DLD1 (cell line): ENCODE measurements around the gene GUSB.
"Not testable (repeated sequence)": the region's sequence is repeated elsewhere in the genome, so short reads cannot be mapped to it uniquely, and the experiment has no call there.

Experiments
- in situ Hi-C: cut with HindIII; loops from 2 replicates; pipeline ENCODE4 v1.10.0; 2017; ENCODE audit warnings: low sequenced_read_pairs

GUSB gene

GRCh38 chr7:65981965-65982792 lies at the start of gene GUSB:
Gene GUSB, minus strand, starts transcription at chr7:65982213. Its CDS starts 30 bp downstream, at chr7:65982183.
- in situ Hi-C loops: no loop called here

GRCh38 chr7:66028342-66028741 lies 46.3 kb upstream of the GUSB start:
- in situ Hi-C loops: not testable (repeated sequence)

- in situ Hi-C loops: no loop called here
These were observed 34.1 kb upstream of the GUSB start for GRCh38 chr7:66016131-66016461.

GRCh38 chr7:66015440-66016130 lies 33.6 kb upstream of the GUSB start:
- in situ Hi-C loops: no loop called here

- in situ Hi-C loops: no loop called here
These were observed 31.9 kb upstream of the GUSB start for GRCh38 chr7:66013938-66014337.

GRCh38 chr7:66007232-66007631 lies 25.2 kb upstream of the GUSB start:
- in situ Hi-C loops: no loop called here

- in situ Hi-C loops: not testable (repeated sequence)
These were observed 23.2 kb upstream of the GUSB start for GRCh38 chr7:66005115-66005671.

GRCh38 chr7:66000823-66001417 lies 18.9 kb upstream of the GUSB start:
- in situ Hi-C loops: not testable (repeated sequence)

- in situ Hi-C loops: not testable (repeated sequence)
These were observed 13.0 kb upstream of the GUSB start for GRCh38 chr7:65994984-65995383.

GRCh38 chr7:65992526-65992925 lies 10.5 kb upstream of the GUSB start:
- in situ Hi-C loops: no loop called here

GRCh38 chr7:65991829-65992228 lies 9.8 kb upstream of the GUSB start:
- in situ Hi-C loops: not testable (repeated sequence)

- in situ Hi-C loops: no loop called here
These were observed 7.7 kb upstream of the GUSB start for GRCh38 chr7:65989694-65990080.

GRCh38 chr7:65988503-65988902 lies 6.5 kb upstream of the GUSB start:
- in situ Hi-C loops: not testable (repeated sequence)

- in situ Hi-C loops: no loop called here
These were observed 6.1 kb upstream of the GUSB start for GRCh38 chr7:65988084-65988483.

- in situ Hi-C loops: no loop called here
These were observed 2.1 kb upstream of the GUSB start for GRCh38 chr7:65983965-65984658.

- in situ Hi-C loops: no loop called here
These were observed 1.3 kb downstream of the GUSB start for GRCh38 chr7:65980478-65981250.

GRCh38 chr7:65979583-65980477 lies 2.2 kb downstream of the GUSB start:
- in situ Hi-C loops: no loop called here

- in situ Hi-C loops: no loop called here
These were observed 3.0 kb downstream of the GUSB start for GRCh38 chr7:65978891-65979582.
